HL-60 (cell line): ENCODE measurements around the gene RNF121.
A peak's percentile ranks its signal among the peaks of the same experiment; 100 is the strongest.

Source experiments
- DNase-seq, 2 experiments: peaks; one replicate each; pipeline ENCODE4 v3.0.0-alpha.2; 2010 to 2020; ENCODE audit warnings: low read depth in 1 of 2, low spot score in 1 of 2
- H3K27ac ChIP-seq: fragments of 250-450 bp; sonication (Bioruptor Pico); replicated peaks from 2 replicates; pipeline ENCODE4 v1.5.1; 2020; ENCODE audit warnings: mild to moderate bottlenecking, moderate library complexity
- H3K27me3 ChIP-seq: fragments of 250-450 bp; sonication (Bioruptor Pico); 2 replicates; pipeline ENCODE4 v1.5.1; 2021; ENCODE audit warnings: mild to moderate bottlenecking, moderate library complexity; ENCODE audit not compliant: insufficient read depth, poor library complexity, severe bottlenecking
- H3K4me3 ChIP-seq: replicated peaks from 2 replicates; pipeline ENCODE4 v1.5.1; 2011; ENCODE audit warnings: mild to moderate bottlenecking, control low read depth, low read length; ENCODE audit not compliant: insufficient read depth
- GABPA ChIP-seq: IDR thresholded peaks from 2 replicates; pipeline ENCODE4 v1.6.1; 2012; ENCODE audit warnings: low read depth
- POLR2AphosphoS5 ChIP-seq: IDR thresholded peaks from 2 replicates; pipeline ENCODE4 v1.6.1; 2012; ENCODE audit warnings: low read depth
- SPI1 ChIP-seq: IDR thresholded peaks from 2 replicates; pipeline ENCODE4 v1.6.1; 2012; ENCODE audit warnings: low read depth, mild to moderate bottlenecking, borderline replicate concordance
- TF ChIP-seq, protein P1 (sequence below): IDR thresholded peaks from 2 replicates; pipeline ENCODE4 v1.6.1; 2012; ENCODE audit warnings: low read depth; ENCODE audit not compliant: insufficient replicate concordance
- TF ChIP-seq, protein P2 (sequence below): IDR thresholded peaks from one replicate; pipeline ENCODE4 v1.5.1; 2011; ENCODE audit warnings: low read length, control low read depth, inconsistent platforms; ENCODE audit not compliant: insufficient read depth

RNF121 gene

DNA sequence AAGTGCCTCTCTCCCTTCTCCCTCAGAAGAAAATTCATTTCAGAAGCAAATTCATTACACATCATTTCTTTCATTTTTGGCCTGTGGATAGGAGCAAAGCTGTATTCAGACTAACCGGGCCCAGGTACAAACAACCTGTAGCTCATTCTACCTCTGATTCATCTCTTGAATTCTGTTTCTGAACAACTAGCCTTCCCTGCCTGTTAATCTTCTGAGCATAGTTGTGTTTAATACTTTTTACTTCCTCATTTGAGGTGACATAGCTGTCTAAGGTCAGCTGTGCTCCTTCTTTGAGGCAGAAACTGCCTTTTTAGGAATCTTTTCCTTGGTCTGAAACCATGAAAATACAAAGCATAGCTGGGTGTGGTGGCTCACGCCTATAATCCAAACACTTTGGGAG lies 57.3 kb downstream of the RNF121 start:
- peak in 1 of 2 experiments; percentile 11 for DNase-seq
- TF ChIP-seq POLR2AphosphoS5 (no peak), GABPA (no peak), SPI1 (no peak)
- TF ChIP-seq, protein P1, sequence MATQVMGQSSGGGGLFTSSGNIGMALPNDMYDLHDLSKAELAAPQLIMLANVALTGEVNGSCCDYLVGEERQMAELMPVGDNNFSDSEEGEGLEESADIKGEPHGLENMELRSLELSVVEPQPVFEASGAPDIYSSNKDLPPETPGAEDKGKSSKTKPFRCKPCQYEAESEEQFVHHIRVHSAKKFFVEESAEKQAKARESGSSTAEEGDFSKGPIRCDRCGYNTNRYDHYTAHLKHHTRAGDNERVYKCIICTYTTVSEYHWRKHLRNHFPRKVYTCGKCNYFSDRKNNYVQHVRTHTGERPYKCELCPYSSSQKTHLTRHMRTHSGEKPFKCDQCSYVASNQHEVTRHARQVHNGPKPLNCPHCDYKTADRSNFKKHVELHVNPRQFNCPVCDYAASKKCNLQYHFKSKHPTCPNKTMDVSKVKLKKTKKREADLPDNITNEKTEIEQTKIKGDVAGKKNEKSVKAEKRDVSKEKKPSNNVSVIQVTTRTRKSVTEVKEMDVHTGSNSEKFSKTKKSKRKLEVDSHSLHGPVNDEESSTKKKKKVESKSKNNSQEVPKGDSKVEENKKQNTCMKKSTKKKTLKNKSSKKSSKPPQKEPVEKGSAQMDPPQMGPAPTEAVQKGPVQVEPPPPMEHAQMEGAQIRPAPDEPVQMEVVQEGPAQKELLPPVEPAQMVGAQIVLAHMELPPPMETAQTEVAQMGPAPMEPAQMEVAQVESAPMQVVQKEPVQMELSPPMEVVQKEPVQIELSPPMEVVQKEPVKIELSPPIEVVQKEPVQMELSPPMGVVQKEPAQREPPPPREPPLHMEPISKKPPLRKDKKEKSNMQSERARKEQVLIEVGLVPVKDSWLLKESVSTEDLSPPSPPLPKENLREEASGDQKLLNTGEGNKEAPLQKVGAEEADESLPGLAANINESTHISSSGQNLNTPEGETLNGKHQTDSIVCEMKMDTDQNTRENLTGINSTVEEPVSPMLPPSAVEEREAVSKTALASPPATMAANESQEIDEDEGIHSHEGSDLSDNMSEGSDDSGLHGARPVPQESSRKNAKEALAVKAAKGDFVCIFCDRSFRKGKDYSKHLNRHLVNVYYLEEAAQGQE: no peak
- TF ChIP-seq, protein P2, sequence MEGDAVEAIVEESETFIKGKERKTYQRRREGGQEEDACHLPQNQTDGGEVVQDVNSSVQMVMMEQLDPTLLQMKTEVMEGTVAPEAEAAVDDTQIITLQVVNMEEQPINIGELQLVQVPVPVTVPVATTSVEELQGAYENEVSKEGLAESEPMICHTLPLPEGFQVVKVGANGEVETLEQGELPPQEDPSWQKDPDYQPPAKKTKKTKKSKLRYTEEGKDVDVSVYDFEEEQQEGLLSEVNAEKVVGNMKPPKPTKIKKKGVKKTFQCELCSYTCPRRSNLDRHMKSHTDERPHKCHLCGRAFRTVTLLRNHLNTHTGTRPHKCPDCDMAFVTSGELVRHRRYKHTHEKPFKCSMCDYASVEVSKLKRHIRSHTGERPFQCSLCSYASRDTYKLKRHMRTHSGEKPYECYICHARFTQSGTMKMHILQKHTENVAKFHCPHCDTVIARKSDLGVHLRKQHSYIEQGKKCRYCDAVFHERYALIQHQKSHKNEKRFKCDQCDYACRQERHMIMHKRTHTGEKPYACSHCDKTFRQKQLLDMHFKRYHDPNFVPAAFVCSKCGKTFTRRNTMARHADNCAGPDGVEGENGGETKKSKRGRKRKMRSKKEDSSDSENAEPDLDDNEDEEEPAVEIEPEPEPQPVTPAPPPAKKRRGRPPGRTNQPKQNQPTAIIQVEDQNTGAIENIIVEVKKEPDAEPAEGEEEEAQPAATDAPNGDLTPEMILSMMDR: no peak
- Histone ChIP-seq H3K4me3 (no peak overlapping the region), H3K27ac (peak overlapping the region; percentile 20), H3K27me3 (no peaks in the 10 kb centered on the region)

DNA sequence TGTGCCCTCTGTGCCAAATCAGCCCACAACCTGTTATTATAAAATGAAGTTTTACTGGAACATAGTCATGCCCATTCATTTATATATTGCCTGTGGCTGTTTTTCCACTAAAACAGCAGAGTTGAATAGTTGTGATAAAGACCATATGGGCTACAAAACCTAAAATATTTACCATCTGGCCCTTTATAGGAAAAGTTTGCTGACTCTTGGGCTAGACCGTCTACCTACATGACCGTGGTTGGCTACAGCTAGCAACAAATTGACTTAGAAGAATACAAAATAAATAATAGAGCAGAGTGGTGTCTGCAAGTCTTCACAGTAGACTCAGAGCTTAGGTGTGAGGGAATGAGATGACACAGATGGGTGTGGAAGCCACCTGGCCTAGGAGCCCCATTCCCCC lies 58.7 kb downstream of the RNF121 start:
- DNase-seq: no peak
- no peak overlapping the region for H3K4me3 ChIP-seq
- H3K27me3 ChIP-seq: no peaks in the 10 kb centered on the region
- H3K27ac ChIP-seq: no peak overlapping the region
- TF ChIP-seq POLR2AphosphoS5 (no peak), GABPA (no peak), SPI1 (no peak)
- TF ChIP-seq, protein P2: no peak
- TF ChIP-seq, protein P1: no peak

DNA sequence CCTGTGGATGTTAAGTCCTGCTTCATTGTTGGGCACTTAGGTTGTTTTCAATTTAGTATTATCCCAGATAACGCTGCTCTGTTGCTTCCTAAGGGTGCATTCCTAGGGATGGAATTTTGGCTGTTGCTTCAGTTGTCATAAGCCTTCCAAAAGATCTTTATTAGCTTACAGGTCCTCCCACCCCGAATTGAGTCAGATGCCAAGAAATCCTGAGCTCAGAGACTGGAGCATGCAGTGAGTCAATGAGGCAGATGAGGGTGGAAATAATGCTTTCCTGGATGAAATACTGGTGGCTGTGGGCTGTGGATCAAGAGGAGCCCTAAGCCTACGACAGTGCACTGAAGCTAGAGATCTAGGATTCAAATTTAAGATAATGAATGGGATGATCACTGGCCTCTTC lies 59.2 kb downstream of the RNF121 start:
- Histone ChIP-seq H3K27me3 (no peaks in the 10 kb centered on the region), H3K27ac (no peak overlapping the region), H3K4me3 (no peak overlapping the region)
- TF ChIP-seq, protein P2: no peak
- TF ChIP-seq POLR2AphosphoS5 (no peak), GABPA (no peak)
- TF ChIP-seq, protein P1: no peak
- no peak for DNase-seq
